ENCODE results near the gene AKAP6. TPM values are rescaled to one million over a fixed set of nuclear protein-coding genes. Genes with fewer than 3 reads are reported as not detected.

The AKAP6 gene
- total and polyA plus RNA-seq, 10 of the 15 experiments (the other 5 are each of a cell fraction or from before 2014, with no cell fraction given) = 0.35 to 5.9 (median 2.2) TPM

DNA sequence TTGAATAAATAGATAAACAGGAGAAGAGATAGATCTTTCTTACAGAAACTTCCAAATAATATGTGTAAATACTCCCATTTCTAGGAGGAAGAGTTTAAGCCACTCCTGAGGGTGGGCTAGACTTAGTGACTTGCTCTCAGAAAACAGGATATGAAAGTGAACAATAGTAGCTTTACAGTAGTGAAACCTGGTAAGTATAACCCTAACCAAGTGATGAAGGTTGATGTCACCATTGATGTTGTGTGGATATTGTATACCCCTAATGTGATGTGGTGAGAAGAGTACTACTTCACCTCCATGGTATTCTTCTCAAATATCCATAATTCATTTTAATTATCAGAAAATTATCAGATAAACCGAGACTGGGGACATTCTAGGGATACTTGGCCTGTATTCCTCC, 20.9 kb downstream of the AKAP6 start (continued):
- TF ChIP-seq EP300 (IDR thresholded peaks at IDR 0.05; ENCODE audit: borderline replicate concordance in 1 of 2, control insufficient read depth in 1 of 2, low read depth in 2 of 2, low read length in 2 of 2) = peak in 1 of 2 experiments; percentile 66; a peak in 1 of 4 replicates
- TF ChIP-seq IKZF2 (IDR thresholded peaks at IDR 0.05) = 0 out of 4 replicates have a peak, but pooled peaks of 1 of the 2 experiments have one; percentile 36
- TF ChIP-seq CREB1 (IDR thresholded peaks at IDR 0.05; ENCODE audit: low read depth) = 0 out of 2 replicates have a peak, but pooled peaks have one; percentile 27

DNA sequence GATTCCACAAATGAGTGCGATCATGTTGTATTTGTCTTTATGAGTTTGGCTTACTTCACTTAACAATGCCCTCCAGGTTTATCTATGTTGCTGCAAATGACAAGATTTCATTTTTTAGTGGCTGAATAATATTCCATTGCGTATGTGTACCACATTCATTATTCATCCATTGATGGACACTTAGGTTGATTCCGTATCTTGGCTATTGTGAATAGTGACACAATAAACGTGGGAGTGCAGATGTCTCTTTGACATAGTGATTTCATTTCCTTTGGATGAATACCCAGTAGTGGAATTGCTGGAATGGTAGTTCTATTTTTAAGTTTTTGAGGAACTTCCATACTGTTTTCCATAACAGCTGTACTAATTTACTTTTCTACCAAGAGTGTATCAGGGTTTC, 23.5 kb downstream of the AKAP6 start:
- H3K36me3 ChIP-seq (ENCODE audit: control insufficient read depth in 2 of 2, insufficient read depth in 2 of 2, low read length in 1 of 2) = no peaks in the 10 kb centered on the region
- H3K27me3 ChIP-seq (replicated peaks in 1 of 2; ENCODE audit: control insufficient read depth in 2 of 2, insufficient read depth in 2 of 2, low read length in 1 of 2) = no peaks in the 10 kb centered on the region
- no peak overlapping the region for H3K27ac ChIP-seq (ENCODE audit: control insufficient read depth, insufficient read depth)
- no peak overlapping the region for H3K4me3 ChIP-seq
- no peak for DNase-seq (ENCODE audit: low read depth, low spot score)
- no peaks in the 10 kb centered on the region for H3K9me3 ChIP-seq (replicated peaks; ENCODE audit: control insufficient read depth, insufficient read depth, low read length)
- ATAC-seq = no peak
- TF ChIP-seq CHD1 (IDR thresholded peaks at IDR 0.05; ENCODE audit: low read depth, low read length) = no peak
- TF ChIP-seq SMAD1 (IDR thresholded peaks at IDR 0.05; ENCODE audit: low read depth, partially characterized antibody) = no peak
- no peak for TF ChIP-seq KLF5 (IDR thresholded peaks at IDR 0.05; ENCODE audit: partially characterized antibody)
- no peak for TF ChIP-seq SUPT20H (IDR thresholded peaks at IDR 0.05; ENCODE audit: borderline replicate concordance, control insufficient read depth, low read depth, low read length)
- TF ChIP-seq, protein P1, sequence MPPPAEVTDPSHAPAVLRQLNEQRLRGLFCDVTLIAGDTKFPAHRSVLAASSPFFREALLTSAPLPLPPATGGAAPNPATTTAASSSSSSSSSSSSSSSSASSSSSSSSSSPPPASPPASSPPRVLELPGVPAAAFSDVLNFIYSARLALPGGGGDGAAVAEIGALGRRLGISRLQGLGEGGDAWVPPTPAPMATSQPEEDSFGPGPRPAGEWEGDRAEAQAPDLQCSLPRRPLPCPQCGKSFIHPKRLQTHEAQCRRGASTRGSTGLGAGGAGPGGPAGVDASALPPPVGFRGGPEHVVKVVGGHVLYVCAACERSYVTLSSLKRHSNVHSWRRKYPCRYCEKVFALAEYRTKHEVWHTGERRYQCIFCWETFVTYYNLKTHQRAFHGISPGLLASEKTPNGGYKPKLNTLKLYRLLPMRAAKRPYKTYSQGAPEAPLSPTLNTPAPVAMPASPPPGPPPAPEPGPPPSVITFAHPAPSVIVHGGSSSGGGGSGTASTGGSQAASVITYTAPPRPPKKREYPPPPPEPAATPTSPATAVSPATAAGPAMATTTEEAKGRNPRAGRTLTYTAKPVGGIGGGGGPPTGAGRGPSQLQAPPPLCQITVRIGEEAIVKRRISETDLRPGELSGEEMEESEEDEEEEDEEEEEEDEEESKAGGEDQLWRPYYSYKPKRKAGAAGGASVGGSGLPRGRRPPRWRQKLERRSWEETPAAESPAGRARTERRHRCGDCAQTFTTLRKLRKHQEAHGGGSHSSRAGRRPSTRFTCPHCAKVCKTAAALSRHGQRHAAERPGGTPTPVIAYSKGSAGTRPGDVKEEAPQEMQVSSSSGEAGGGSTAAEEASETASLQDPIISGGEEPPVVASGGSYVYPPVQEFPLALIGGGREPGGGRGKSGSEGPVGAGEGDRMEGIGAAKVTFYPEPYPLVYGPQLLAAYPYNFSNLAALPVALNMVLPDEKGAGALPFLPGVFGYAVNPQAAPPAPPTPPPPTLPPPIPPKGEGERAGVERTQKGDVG (CRISPR knock-in tag; IDR thresholded peaks at IDR 0.05) = no peak
- H3K9ac ChIP-seq (ENCODE audit: control insufficient read depth, insufficient read depth, low read length) = no peak overlapping the region
- H3K4me2 ChIP-seq (ENCODE audit: control insufficient read depth, insufficient read depth) = no peak overlapping the region
- in situ Hi-C loops (cut with MboI) = no loop called here
- no peaks in the 10 kb centered on the region for H3K79me2 ChIP-seq (ENCODE audit: control insufficient read depth, insufficient read depth, low read length)
- ChIA-PET SMC1A (ENCODE audit: uncharacterized antibody, unreplicated experiment) (no interaction called here), CTCF (interaction anchor here (1.0 to 1.9 kb wide), 2 partner anchors 12 to 383 kb away, joined by 3 to 4 read pairs; no protein-coding TSS in a partner anchor), RAD21 (ENCODE audit: unreplicated experiment) (no interaction called here), POLR2A (no interaction called here)
- BruUV-seq (replicated peaks) = no TSS peak
- no peaks in the 10 kb centered on the region for H3K4me1 ChIP-seq (ENCODE audit: control insufficient read depth, insufficient read depth, low read length)
- WGBS (ENCODE audit: insufficient coverage, insufficient replicate concordance, low lambda C conversion rate, missing lambda C conversion rate) = 66% methylated on average over 4 of the region's 4 CpGs
- no peak overlapping the region for H2AFZ ChIP-seq (ENCODE audit: control insufficient read depth, low read depth, low read length)
- FAIRE-seq = no peak
- H4K20me1 ChIP-seq (ENCODE audit: control insufficient read depth, insufficient read depth) = no peaks in the 10 kb centered on the region
- intact Hi-C loops (cut with micrococcal nuclease; ENCODE audit: unreplicated experiment) = no loop called here
